GM12872 (cell line): ENCODE data around the gene TRABD2B.

ENCODE experiments used
- CTCF ChIP-seq: IDR thresholded peaks from 3 replicates; pipeline ENCODE4 v1.5.1; 2011; ENCODE audit warnings: low read depth, mild to moderate bottlenecking, low read length, moderate library complexity; ENCODE audit not compliant: insufficient read depth

Gene TRABD2B

DNA sequence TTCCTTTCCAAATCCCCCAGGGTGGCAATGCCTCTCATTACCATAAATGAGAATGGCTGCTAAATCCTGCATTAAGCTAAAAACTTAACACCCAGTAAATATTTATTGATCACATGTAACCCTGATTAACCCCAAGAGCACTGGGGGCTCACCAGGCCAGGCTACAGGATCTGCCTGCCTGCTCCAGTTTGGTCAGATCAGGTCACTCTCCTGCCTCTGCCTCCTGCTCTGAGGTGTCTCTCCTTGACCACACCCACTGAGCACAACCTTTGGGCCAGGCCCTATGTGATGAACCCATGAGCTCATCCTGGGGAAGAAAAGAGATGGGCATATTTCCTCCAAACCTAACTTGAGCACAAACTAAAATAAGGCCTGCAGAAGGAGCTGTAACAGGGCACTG, 93.5 kb downstream of the TRABD2B start:
- TF ChIP-seq CTCF = no peak

- TF ChIP-seq CTCF = no peak
These were observed 96.1 kb downstream of the TRABD2B start for GRCh38 chr1:47901001-47901575.

DNA sequence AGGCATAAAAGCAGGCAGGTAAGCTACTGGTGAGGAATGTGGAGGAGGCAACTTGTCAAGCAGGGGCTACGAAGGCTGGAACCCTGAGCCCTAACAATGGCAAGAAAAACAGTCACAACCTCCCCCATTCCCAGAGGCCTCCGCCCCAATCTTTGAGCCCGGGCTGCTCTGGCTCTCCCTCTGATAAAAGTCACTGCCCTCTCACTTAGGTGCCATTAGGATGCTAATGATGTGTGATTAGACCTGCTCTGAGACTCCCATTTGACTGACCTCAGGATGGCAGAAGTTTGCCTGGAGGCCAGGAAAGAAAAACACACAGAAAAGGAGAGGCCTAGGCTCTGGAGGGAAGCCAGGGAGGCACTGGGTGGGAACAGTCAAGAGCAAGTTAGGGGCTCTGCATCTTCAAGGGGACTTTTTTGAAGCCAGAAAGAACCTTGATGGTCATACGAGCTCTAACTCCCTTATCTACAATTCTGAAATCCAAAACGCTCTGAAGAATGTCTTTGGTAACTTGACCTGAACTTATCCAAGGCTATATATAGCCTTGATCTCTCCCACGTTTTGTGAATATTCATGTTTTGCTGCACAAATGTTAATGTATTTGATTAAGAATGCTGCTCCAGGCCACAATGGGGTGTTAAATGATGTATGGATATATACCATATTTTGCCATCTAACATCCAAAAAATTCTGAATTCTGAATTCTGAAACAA, 98.9 kb downstream of the TRABD2B start:
- no peak for TF ChIP-seq CTCF

GRCh38 chr1:47895279-47896125, 101.7 kb downstream of the TRABD2B start:
- TF ChIP-seq CTCF = no peak

DNA sequence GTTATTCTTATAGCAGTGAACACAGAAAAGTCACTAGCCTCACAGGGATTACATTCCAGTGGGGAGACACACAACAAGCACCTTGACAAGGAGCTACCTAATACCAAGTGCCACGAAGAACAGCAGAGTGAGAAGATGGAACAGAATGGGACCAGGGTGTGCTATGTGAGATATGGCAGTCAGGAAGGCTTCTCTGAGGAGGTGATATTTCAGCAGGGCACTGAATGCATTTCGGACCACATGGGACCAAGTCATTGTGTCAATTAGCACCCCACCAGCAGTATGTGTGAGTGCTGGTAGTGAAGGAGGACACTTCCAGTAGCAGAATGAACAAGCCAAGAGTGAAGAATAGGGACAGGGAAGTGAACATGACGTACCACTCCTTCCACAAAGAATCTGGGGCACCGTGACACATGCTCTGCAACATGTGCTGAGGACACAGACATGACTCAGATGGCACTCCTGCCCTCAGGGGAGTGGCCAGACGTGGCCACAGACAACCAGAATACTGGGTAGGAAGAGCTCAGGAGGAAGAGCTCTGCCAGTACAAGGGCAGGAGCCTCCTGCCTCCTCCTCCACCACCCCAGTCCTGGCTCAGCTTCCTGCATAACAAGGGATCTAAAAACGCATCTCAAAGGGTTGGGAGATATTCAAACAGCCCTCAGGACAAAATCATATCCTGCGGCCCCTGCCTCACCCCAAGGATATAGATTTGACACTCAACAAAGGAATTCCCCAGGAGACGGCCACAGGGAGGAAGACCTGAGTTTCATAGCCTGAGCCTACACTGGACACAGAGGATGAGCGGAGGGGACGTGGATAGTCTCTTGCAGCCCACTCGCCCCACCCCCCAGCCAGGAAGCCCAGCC, 102.5 kb downstream of the TRABD2B start:
- no peak for TF ChIP-seq CTCF

- no peak for TF ChIP-seq CTCF
These were observed 103.8 kb downstream of the TRABD2B start for GRCh38 chr1:47893412-47893811.
